CD4-positive, alpha-beta T cell treated with Interleukin-15 for 4 hours (primary cell): ENCODE measurements around the gene LNX2.

Experiments used
- DNase-seq: peaks from one replicate; pipeline ENCODE4 v3.0.0-alpha.2; 2020; ENCODE audit warnings: low spot score

LNX2 gene

GRCh38 chr13:27620377-27621115, at the start of gene LNX2:
Gene LNX2, minus strand, starts transcription at chr13:27620529. Its CDS starts 38,826 bp downstream, at chr13:27581703.
- DNase-seq: peak; percentile 97

- DNase-seq: no peak
Measured at GRCh38 chr13:27667946-27668345, 47.6 kb upstream of the LNX2 start.

DNA sequence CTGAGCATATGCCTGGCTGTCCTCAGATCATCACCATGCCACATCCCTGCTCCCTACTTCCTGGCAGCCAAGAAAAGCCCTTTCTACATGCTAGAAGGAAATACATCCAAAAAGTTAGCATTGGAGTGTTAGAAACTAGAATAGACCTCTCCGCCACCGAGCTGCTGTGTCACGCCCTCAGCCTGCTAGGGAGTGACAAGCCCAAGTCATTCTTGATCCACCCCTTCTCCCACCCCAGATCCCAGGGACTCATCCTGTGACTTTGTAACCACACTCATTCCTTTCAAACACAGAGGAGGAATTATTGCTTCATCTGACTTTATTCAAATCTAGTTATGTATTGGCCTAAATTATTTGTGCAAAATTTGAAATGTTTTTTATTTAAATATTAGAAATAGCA, 46.6 kb upstream of the LNX2 start:
- no peak for DNase-seq

GRCh38 chr13:27665761-27666160, 45.4 kb upstream of the LNX2 start:
- no peak for DNase-seq

DNA sequence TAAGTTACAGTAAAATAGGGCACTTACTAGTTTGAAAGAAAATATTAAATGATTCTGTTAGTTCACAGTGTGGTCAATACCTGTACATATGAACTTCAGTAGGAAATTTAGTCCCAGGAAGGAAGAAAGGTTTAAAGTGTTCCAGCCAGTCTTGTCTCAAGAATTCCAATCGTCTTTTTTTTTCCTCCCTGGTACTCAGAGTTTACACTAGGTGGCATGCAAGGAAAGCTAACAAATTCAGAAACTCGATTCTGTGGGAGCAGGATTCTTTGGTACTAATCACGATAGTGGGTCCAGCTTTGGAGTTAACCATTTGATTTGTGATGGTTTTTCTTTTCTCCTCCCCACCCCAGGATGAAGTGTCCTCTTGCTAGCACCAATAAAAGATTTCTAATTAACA, 45.0 kb upstream of the LNX2 start:
- no peak for DNase-seq

DNA sequence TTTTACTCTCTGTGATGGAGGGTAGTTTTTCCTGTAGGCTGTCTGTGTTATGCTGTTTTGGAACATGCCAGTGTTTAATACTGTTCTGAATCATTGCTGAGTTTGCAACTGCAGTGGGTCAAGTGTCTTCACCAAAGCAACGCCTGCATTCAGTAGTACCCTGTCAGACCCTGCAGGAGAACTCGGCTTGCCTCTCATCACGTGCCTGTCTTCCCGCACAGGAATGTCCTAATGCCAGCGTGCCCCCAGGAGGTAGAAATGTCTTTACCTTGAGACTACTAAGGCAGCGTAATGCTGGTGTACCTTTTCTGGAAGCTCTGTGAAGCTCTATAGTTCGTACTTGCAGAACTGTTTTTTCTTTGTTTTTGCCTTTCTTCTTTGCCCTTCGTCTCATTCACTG, 43.6 kb upstream of the LNX2 start:
- no peak for DNase-seq

GRCh38 chr13:27662738-27663470, 42.6 kb upstream of the LNX2 start:
- DNase-seq: no peak

DNA sequence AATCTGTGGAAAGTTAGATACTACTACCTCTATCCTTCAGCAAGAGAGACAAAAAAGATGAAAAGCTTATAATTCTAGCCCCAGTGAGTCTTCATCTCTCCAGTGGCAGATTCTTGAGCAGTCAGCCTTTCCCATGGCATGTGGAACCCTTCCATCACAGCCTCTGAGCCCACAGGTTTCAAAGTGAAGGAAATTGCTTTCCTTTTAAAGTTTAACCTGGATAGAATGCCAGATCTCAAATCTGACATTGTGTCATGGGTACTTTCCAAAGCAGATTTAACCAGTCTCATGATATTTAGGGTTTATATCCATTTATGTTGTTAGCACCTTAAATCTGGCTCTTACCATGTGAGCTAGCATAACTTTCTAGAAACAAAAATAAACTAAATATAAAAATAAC, 40.7 kb upstream of the LNX2 start:
- no peak for DNase-seq

GRCh38 chr13:27660511-27660910, 40.2 kb upstream of the LNX2 start:
- DNase-seq: no peak

- no peak for DNase-seq
Measured at GRCh38 chr13:27659145-27659865, 39.0 kb upstream of the LNX2 start.

DNA sequence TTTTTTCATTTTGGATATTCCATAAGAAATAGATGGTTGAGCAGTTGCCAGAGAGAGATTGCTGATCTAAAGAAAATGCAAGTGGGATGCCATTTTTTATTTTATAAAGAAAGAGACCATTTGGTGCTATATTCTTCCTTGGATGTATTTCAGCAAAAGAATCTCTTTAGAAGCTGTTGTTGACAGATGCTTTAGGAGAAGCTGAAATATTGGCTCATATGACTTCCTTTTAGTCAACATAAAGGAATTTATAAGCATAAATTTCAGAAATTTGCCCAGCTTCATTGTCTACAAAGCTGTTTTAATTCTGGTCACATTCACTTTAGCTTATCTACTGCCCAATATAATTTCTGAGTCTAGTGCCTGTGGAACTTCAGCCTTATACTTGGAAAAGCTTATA, 38.2 kb upstream of the LNX2 start:
- no peak for DNase-seq

- no peak for DNase-seq
Measured at GRCh38 chr13:27657724-27658123, 37.4 kb upstream of the LNX2 start.

- no peak for DNase-seq
Measured at GRCh38 chr13:27654816-27655215, 34.5 kb upstream of the LNX2 start.

GRCh38 chr13:27654059-27654458, 33.7 kb upstream of the LNX2 start:
- DNase-seq: no peak

DNA sequence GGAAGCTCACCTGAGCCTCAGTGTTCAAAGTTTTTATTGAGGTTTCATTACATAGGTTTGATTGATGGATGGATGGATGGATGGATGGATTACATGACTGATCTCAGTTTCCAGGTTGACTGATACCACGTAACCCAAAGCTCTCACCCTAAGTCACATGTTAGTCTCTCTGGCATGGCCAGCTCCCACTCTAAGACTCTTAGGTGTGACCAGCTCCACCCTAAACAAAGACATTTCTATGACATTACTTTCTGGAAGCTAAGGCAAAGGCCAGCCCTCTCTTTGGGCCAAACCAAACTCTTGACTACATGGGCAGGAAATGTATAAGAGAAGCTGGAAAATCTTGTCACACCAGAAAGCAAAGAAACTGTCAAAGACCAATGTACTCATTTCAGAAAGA, 30.0 kb upstream of the LNX2 start:
- no peak for DNase-seq

- DNase-seq: no peak
Measured at GRCh38 chr13:27644302-27644701, 24.0 kb upstream of the LNX2 start.

DNA sequence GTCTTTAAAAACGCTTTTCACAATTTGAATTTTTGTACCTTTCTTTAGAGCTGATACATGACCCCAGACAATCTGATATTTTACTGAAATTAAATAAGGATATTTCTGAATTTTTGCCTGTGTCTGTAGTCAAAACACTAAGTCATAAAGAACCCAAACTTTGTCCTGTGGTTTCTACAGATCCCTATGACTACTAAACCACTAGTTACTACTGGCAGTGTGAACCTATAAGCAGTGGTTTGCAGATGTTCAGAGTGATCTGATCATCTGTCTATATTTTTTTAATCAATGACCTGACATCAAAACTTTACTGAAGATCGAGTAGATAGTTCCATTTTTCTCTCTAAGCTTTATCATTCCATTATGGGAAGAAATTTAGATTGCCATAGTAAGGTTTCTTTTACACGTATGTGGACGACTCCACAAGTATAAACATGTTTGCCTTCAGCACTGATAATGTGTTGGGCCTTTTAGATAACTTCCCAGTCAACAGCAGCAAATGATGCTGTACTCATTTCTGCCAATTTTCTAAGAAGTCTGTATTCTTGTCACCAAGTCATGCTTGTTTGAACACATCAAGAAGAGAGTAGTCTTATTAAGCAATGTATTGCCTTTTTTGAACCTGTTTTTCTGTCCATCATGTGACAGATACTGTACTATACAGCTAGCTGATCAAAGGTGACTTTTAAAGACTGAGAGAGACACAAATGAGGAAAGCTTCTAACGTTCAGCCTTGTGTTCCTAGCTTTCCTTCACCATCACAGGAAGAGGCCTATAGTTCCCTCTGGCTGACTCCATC, 23.2 kb upstream of the LNX2 start:
- DNase-seq: no peak

- DNase-seq: no peak
Measured at GRCh38 chr13:27641711-27642502, 21.6 kb upstream of the LNX2 start.

DNA sequence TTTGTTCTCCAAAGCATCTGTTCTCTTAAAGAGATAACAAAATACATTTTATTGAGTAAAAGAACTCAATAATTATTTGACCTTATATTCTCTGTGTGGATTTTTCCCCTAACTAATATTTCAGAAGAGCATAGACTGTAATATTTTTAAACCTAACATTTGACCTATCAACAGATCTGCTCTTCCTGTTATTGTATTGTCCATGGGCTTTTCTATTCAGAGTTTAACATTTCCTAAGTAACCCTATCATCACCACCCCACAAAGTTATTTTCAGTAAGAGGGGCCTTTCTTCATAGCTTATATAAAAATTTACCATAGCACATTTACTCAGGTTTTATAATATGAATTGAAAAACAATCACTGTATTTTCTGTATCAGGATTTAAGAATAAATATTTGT, 18.9 kb upstream of the LNX2 start:
- no peak for DNase-seq

DNA sequence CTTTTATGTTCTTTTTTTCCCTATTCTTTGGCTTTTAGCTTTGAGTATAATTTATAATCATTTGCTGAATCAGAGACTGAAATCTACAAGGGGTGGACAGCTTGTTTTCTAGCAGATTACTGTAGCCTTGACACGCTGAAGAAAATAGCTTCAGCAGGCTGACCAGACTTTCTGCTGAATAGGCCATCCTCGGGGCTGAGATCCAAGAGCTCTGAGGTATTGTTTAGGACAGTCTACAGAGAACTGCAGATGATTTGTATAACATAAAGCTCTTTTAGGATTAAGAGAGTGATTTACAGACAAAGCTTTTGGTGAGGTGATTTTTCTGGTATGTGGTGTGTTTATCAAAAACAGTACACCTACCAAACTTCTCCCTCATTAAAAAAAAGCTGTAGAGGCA, 18.2 kb upstream of the LNX2 start:
- no peak for DNase-seq

GRCh38 chr13:27638001-27638400, 17.7 kb upstream of the LNX2 start:
- DNase-seq: no peak

GRCh38 chr13:27637289-27637626, 16.9 kb upstream of the LNX2 start:
- DNase-seq: no peak
